Kidney (tissue), 14 donors: ENCODE measurements around the gene MPDU1. TPM values are rescaled to one million over a fixed set of nuclear protein-coding genes. Genes with fewer than 3 reads are reported as not detected.
A peak's percentile ranks its signal among the peaks of the same experiment; 100 is the strongest.

Experiments used
- DNase-seq, 5 donors: peaks; one replicate each; pipeline ENCODE4 v3.0.0-alpha.2; 2013 to 2020
- FAIRE-seq: peaks from 2 replicates; lab custom pipeline; 2012; peaks lifted over from hg19 to GRCh38; lab: Jason Lieb, UNC
- H3K27ac ChIP-seq, 2 donors: one replicate each; pipeline ENCODE4 v1.7.0; 2013; ENCODE audit warnings: low read depth in 2 of 2, low read length in 2 of 2, inconsistent platforms in 1 of 2
- H3K27me3 ChIP-seq: one replicate; pipeline ENCODE4 v1.7.1; 2013; ENCODE audit warnings: low read length, inconsistent platforms; ENCODE audit not compliant: control insufficient read depth, insufficient read depth
- H3K36me3 ChIP-seq, 3 donors: one replicate each; pipeline versions ENCODE4 v1.7.0 to v1.7.1; 2013; ENCODE audit warnings: low read length in 3 of 3, control low read depth in 1 of 3, inconsistent platforms in 1 of 3; ENCODE audit not compliant: insufficient read depth in 3 of 3, control insufficient read depth in 2 of 3
- H3K4me1 ChIP-seq, 3 donors: one replicate each; pipeline versions ENCODE4 v1.7.0 to v1.7.1; 2013; ENCODE audit warnings: low read length in 3 of 3, inconsistent platforms in 1 of 3, low read depth in 1 of 3; ENCODE audit not compliant: control insufficient read depth in 2 of 3, insufficient read depth in 2 of 3
- H3K4me3 ChIP-seq, 3 donors: one replicate each; pipeline versions ENCODE4 v1.7.0 to v1.8.1; 2013; ENCODE audit warnings: low read length in 3 of 3, control low read depth in 1 of 3, inconsistent platforms in 1 of 3
- H3K9ac ChIP-seq, 3 donors: one replicate each; pipeline versions ENCODE4 v1.7.0 to v1.7.1; 2013; ENCODE audit warnings: low read length in 3 of 3, control low read depth in 1 of 3, inconsistent platforms in 1 of 3
- H3K9me3 ChIP-seq, 3 donors: one replicate each; pipeline versions ENCODE4 v1.7.0 to v1.7.1; 2013; ENCODE audit warnings: low read length in 3 of 3, control low read depth in 1 of 3, inconsistent platforms in 1 of 3; ENCODE audit not compliant: control insufficient read depth in 2 of 3, insufficient read depth in 1 of 3
- intact Hi-C: fragments of 100-400 bp; cut with DNase I; formaldehyde crosslinking; loops from one replicate; pipeline ENCODE4 v1.11.1; 2022
- polyA plus RNA-seq: library from polyadenylated mRNA; stranded (reverse); fragments of 350-450 nt; fragmentation: Illumina TruSeq; extraction: RNeasy Lipid Tissue Mini Kit (QIAGEN cat#74804); gene quantifications from one replicate; pipeline ENCODE4 v1.2.3, GENCODE V29; 2014; ENCODE audit warnings: low read depth, low replicate concordance; ENCODE audit not compliant: insufficient read depth
- total RNA-seq: library from RNA; stranded (reverse); fragmentation: NEBNext Ultra II Directional; extraction: Animal tissue kit (Norgen Biotek cat#: 25700); gene quantifications from one replicate; pipeline ENCODE4 v1.2.1, GENCODE V29; 2021
- TF ChIP-seq, protein P1 (sequence below): IDR thresholded peaks from 3 replicates; pipeline ENCODE4 v1.5.1; 2012; ENCODE audit warnings: mild to moderate bottlenecking, moderate library complexity, borderline replicate concordance; ENCODE audit not compliant: insufficient read depth; ENCODE audit errors: extremely low read depth
- donor health status: control.
- donor health status: control.
- donor health status: control.
- donor health status: control.
- donor health status: control.
- donor health status: DM: yes; HTN: yes; CAD: no.
- donor health status: Normal renal cell carcinoma (clear cell type).

Gene MPDU1
- total and polyA plus RNA-seq, 2 donors from 2014 or later, result 54.2 to 145 TPM

DNA sequence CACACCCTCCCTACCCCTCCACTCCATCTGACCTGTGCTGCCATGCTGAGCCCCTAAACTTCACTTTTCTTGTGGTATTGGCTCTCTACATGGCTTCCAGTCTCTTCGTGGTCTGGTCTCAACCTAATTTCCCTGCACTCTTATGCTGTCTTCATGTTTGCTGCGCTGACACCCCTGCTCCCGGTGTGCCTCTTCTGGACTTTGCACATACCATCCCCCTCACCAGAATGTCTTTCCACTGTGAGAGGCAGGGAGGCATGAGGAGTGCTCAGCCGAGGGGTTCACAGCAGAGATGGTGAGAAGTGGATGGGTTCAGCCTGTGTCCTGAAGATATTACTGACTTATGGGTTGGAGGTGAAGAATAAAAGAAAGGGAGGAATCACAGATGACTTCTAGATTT lies 32.3 kb upstream of the MPDU1 start:
- Histone ChIP-seq H3K4me3 (no peak overlapping the region), H3K4me1 (peaks cover 0 to 17% (median 10%) of the 10 kb centered on the region in 3 donors), H3K9ac (no peak overlapping the region), H3K36me3 (no peaks in the 10 kb centered on the region), H3K9me3 (no peaks in the 10 kb centered on the region), H3K27me3 (no peaks in the 10 kb centered on the region), H3K27ac (peak overlapping the region in 1 of 2 donors; percentile 16)
- intact Hi-C loops, result no loop called here
- TF ChIP-seq, protein P1, sequence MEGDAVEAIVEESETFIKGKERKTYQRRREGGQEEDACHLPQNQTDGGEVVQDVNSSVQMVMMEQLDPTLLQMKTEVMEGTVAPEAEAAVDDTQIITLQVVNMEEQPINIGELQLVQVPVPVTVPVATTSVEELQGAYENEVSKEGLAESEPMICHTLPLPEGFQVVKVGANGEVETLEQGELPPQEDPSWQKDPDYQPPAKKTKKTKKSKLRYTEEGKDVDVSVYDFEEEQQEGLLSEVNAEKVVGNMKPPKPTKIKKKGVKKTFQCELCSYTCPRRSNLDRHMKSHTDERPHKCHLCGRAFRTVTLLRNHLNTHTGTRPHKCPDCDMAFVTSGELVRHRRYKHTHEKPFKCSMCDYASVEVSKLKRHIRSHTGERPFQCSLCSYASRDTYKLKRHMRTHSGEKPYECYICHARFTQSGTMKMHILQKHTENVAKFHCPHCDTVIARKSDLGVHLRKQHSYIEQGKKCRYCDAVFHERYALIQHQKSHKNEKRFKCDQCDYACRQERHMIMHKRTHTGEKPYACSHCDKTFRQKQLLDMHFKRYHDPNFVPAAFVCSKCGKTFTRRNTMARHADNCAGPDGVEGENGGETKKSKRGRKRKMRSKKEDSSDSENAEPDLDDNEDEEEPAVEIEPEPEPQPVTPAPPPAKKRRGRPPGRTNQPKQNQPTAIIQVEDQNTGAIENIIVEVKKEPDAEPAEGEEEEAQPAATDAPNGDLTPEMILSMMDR, result no peak
- DNase-seq (peak in 1 of 5 donors; percentile 66), FAIRE-seq (no peak)

DNA sequence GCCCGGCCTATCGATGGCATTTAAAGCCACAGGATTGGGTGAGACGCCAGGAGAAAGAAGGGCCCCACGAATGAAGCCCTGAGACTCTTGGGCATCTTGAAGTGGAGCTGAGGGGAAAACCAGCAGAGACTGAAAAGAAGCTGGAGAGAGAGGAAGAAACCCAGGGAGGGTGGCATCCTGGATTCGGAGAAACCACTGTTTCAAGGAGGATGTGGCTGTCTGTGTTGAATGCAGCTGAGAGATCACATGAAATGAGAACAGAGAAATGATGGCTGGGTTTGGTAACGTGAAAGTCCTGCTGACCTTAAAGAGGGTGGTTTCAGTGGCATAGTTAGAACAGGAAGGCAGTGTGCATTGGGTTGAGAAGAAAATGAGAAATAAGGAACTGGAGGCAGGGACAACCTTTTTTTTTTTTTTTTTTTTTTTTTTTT lies 31.0 kb upstream of the MPDU1 start:
- DNase-seq (no peak), FAIRE-seq (no peak)
- Histone ChIP-seq H3K9ac (no peak overlapping the region), H3K36me3 (no peaks in the 10 kb centered on the region), H3K27ac (no peak overlapping the region), H3K4me3 (no peak overlapping the region), H3K27me3 (no peaks in the 10 kb centered on the region), H3K4me1 (peaks cover 0 to 23% (median 14%) of the 10 kb centered on the region in 3 donors), H3K9me3 (no peaks in the 10 kb centered on the region)
- intact Hi-C loops, result no loop called here
- TF ChIP-seq, protein P1, result no peak

DNA sequence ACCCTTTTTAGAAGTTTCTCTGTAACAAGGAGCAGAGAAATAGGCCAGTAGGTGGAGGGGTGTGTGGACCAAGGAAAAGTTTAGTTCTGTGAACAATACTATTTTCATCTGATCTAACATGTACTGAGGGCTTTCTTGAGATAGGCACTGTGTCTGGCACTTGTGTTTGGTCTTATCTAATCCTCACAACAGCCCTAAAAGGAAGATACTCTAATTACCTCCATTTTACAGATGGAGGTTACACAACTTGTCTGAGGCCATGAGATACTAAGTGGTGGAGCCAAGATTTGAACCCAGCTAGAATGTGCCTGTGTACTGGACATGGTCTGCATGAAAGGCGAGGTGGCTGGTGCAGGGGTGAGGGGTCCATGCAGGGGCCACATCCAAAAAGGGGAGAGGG lies 30.3 kb upstream of the MPDU1 start:
- no peaks in the 10 kb centered on the region for H3K9me3 ChIP-seq
- H3K4me3 ChIP-seq, result no peak overlapping the region
- TF ChIP-seq, protein P1, result no peak
- H3K4me1 ChIP-seq, result peaks cover 0 to 27% (median 17%) of the 10 kb centered on the region in 3 donors
- DNase-seq (no peak), FAIRE-seq (no peak)
- H3K27ac ChIP-seq, result no peak overlapping the region
- intact Hi-C loops, result no loop called here
- H3K27me3 ChIP-seq, result no peaks in the 10 kb centered on the region
- H3K36me3 ChIP-seq, result no peaks in the 10 kb centered on the region
- no peak overlapping the region for H3K9ac ChIP-seq

DNA sequence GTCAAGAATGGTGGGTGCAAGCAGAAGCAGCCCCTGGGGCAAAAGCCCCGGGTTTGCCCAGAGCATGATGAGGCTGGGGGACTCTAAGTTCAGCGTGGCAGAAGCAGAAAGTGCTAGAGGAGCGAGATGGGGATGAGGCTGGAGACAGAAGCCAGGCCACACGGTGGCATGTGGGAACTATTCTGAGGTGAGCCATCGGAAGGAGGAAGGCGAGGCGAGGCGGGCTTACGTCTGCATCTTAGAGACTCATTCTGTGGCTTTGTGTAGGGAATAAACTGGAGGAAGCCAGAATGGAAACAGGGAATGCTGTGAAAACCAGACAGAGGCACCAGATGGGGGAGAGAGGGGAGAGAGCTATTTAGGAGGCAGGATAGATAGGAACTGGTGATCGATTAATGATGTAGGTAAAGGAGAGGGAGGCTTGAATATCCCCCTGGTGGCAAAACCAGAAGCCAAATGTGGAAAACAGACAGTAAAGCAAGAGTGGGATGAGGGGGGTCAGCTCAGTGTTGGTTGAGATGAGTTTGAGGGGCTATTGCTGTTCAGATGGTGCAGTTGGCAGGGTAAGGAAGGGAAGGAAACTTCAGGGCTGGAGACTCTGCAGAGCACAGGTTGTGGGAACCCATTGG lies 28.2 kb upstream of the MPDU1 start:
- DNase-seq (no peak), FAIRE-seq (no peak)
- Histone ChIP-seq H3K27me3 (no peaks in the 10 kb centered on the region), H3K9me3 (no peaks in the 10 kb centered on the region), H3K9ac (no peak overlapping the region), H3K36me3 (no peaks in the 10 kb centered on the region), H3K4me3 (no peak overlapping the region), H3K27ac (no peak overlapping the region), H3K4me1 (peaks cover under 1 to 36% (median 30%) of the 10 kb centered on the region in 3 donors)
- intact Hi-C loops, result no loop called here
- TF ChIP-seq, protein P1, result no peak
